Right lobe of liver (tissue), 6 donors: ENCODE data around the gene PLXNA3. TPM values are rescaled to one million over a fixed set of nuclear protein-coding genes. Genes with fewer than 3 reads are reported as not detected.

Experiments used
- ATAC-seq, 4 donors: fragments of 200-7000 bp; cut with Tn5 transposase; one replicate each; pipeline ENCODE4 v1.9.1; 2020; ENCODE audit warnings: mild to moderate bottlenecking in 4 of 4, moderate library complexity in 4 of 4
- DNase-seq, 3 donors: peaks; one replicate each; pipeline ENCODE4 v3.0.0-alpha.2; 2020
- H3K27ac ChIP-seq, 3 donors: fragments of 200-600 bp; one replicate each; pipeline ENCODE4 v1.8.0; 2022
- H3K27me3 ChIP-seq, 2 donors: fragments of 200-600 bp; one replicate each; pipeline ENCODE4 v1.8.0; 2022
- H3K36me3 ChIP-seq, 4 donors: fragments of 200-600 bp; sonication (generic) in 1 of 4; one replicate each; pipeline versions ENCODE4 v1.5.1 to v1.8.0; 2017 to 2022; ENCODE audit warnings: control low read depth in 1 of 4
- H3K4me1 ChIP-seq, 4 donors: fragments of 200-600 bp; sonication (generic) in 1 of 4; one replicate each; pipeline versions ENCODE4 v1.5.1 to v1.8.0; 2017 to 2022; ENCODE audit warnings: control low read depth in 1 of 4
- H3K4me3 ChIP-seq, 3 donors: fragments of 200-600 bp; one replicate each; pipeline ENCODE4 v1.8.0; 2022
- H3K9me3 ChIP-seq, 4 donors: fragments of 200-600 bp; sonication (generic) in 1 of 4; one replicate each; pipeline versions ENCODE4 v1.5.1 to v1.8.0; 2017 to 2022; ENCODE audit warnings: control low read depth in 1 of 4
- POLR2A ChIP-seq: fragments of 450-650 bp; IDR thresholded peaks from one replicate; pipeline ENCODE4 v1.6.1; 2017; ENCODE audit warnings: antibody characterized with exemption, mild to moderate bottlenecking
- WGBS: methylation state at CpG from one replicate; pipeline ENCODE4 v1.1.6; 2018; ENCODE audit warnings: low coverage, low lambda C conversion rate; ENCODE audit not compliant: insufficient coverage; ENCODE audit errors: missing lambda C conversion rate; 5-methylcytosine and 5-hydroxymethylcytosine counted together
- intact Hi-C, 2 donors: fragments of 100-400 bp; cut with DNase I; formaldehyde crosslinking; loops; one replicate each; pipeline versions ENCODE4 v1.11.2 to v1.14.1; 2022
- total RNA-seq, 6 experiments: library from RNA; depleted of rRNA in 2 of 6; stranded (reverse); fragments of >200 nt in 2 of 6; fragmentation: NEBNext Ultra II Directional in 3 of 6; extraction: Animal tissue kit (Norgen Biotek cat#: 25700) in 3 of 6; gene quantifications; one replicate each; pipeline versions ENCODE4 v1.1.0 to v1.2.4, GENCODE V29; 2016 to 2023
- TF ChIP-seq, protein P1 (sequence below), 4 donors: fragments of 200-600 bp in 3 of 4; fragments of 450-650 bp in 1 of 4; IDR thresholded peaks; one replicate each; pipeline versions ENCODE4 v1.5.1 to v1.8.0; 2016 to 2022; ENCODE audit warnings: antibody characterized with exemption in 4 of 4, mild to moderate bottlenecking in 2 of 4
- donor health status: DM: no; HTN: yes; CAD: no.
- donor health status: DM: no; HTN: no; CAD: no.
- donor health status: DM: no; HTN: no; CAD: no.
- donor health status: DM: no; HTN: yes; CAD: no.
- donor health status: DM: no; HTN: yes; CAD: no.

Gene PLXNA3
- total RNA-seq, 6 experiments from 2014 or later = 1.3 to 22.8 (median 2.6) TPM

DNA sequence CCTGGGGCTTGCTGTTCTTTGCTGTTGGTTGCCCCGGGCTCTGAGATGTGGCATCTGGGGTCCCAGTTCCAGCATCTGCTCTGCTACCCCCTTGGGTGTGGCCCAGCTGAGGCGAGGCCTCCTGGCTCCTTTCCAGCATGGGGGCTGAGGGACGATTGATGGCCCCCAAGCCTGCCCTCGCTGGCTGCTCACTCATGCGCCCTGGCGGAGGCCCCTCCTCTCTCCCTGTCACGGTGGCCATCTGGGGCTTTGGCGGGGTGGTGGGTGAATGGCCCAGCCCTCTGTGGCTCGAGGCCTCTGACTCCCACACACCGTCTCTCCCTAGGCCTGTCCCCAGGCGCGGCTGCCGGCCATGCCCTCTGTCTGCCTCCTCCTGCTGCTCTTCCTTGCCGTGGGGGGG lies 1.8 kb downstream of the PLXNA3 start:
- no peak for DNase-seq
- no peak for ATAC-seq
- intact Hi-C loops = no loop called here
- no peaks in the 10 kb centered on the region for H3K4me1 ChIP-seq
- no peak overlapping the region for H3K4me3 ChIP-seq
- no peaks in the 10 kb centered on the region for H3K36me3 ChIP-seq
- TF ChIP-seq, protein P1, sequence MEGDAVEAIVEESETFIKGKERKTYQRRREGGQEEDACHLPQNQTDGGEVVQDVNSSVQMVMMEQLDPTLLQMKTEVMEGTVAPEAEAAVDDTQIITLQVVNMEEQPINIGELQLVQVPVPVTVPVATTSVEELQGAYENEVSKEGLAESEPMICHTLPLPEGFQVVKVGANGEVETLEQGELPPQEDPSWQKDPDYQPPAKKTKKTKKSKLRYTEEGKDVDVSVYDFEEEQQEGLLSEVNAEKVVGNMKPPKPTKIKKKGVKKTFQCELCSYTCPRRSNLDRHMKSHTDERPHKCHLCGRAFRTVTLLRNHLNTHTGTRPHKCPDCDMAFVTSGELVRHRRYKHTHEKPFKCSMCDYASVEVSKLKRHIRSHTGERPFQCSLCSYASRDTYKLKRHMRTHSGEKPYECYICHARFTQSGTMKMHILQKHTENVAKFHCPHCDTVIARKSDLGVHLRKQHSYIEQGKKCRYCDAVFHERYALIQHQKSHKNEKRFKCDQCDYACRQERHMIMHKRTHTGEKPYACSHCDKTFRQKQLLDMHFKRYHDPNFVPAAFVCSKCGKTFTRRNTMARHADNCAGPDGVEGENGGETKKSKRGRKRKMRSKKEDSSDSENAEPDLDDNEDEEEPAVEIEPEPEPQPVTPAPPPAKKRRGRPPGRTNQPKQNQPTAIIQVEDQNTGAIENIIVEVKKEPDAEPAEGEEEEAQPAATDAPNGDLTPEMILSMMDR (IDR thresholded peaks at IDR 0.05) = no peak
- TF ChIP-seq POLR2A = no peak
- no peak overlapping the region for H3K27ac ChIP-seq
- H3K27me3 ChIP-seq = no peaks in the 10 kb centered on the region
- no peaks in the 10 kb centered on the region for H3K9me3 ChIP-seq
- no CpG with 5 or more reads among the region's 14 CpGs for WGBS

DNA sequence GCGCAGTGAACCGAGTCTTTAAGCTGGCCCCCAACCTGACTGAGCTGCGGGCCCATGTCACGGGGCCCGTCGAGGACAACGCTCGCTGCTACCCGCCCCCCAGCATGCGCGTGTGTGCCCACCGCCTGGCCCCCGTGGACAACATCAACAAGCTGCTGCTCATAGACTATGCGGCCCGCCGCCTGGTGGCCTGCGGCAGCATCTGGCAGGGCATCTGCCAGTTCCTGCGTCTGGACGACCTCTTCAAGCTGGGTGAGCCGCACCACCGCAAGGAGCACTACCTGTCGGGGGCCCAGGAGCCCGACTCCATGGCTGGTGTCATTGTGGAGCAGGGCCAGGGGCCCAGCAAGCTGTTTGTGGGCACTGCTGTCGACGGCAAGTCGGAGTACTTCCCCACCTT lies 2.2 kb downstream of the PLXNA3 start:
- Histone ChIP-seq H3K9me3 (no peaks in the 10 kb centered on the region), H3K4me1 (no peaks in the 10 kb centered on the region), H3K27ac (no peak overlapping the region), H3K4me3 (no peak overlapping the region), H3K27me3 (no peaks in the 10 kb centered on the region), H3K36me3 (no peaks in the 10 kb centered on the region)
- ATAC-seq (no peak), DNase-seq (no peak)
- TF ChIP-seq POLR2A = no peak
- TF ChIP-seq, protein P1 (IDR thresholded peaks at IDR 0.05) = no peak
- intact Hi-C loops = no loop called here
- WGBS = 97% methylated on average over 11 of the region's 26 CpGs

DNA sequence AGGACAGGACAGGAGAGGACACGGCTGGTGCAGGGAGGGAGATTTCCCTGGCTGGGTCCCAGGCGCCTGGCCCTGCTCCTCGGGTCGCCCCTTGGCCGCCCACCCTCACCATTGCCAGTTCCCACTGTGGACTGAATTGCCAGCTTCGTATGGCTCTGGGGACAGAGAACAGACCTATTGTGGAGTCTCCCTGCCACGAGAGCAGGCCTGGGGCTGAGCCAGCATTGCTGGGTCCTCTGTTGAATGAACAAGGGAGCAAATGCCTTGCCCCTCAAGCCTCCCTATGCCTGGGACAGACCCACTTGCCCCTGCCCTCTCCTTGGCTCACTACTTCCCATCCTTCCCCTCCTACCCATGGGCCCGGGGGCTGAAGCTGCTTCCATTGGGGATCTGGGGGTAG lies 4.3 kb downstream of the PLXNA3 start:
- Histone ChIP-seq H3K9me3 (no peaks in the 10 kb centered on the region), H3K4me3 (no peak overlapping the region), H3K36me3 (no peaks in the 10 kb centered on the region), H3K4me1 (no peaks in the 10 kb centered on the region), H3K27me3 (no peaks in the 10 kb centered on the region), H3K27ac (no peak overlapping the region)
- DNase-seq = no peak
- intact Hi-C loops = no loop called here
- TF ChIP-seq, protein P1 (IDR thresholded peaks at IDR 0.05) = no peak
- no peak for TF ChIP-seq POLR2A
- 40% methylated on average over 1 of the region's 8 CpGs for WGBS
- ATAC-seq = no peak

DNA sequence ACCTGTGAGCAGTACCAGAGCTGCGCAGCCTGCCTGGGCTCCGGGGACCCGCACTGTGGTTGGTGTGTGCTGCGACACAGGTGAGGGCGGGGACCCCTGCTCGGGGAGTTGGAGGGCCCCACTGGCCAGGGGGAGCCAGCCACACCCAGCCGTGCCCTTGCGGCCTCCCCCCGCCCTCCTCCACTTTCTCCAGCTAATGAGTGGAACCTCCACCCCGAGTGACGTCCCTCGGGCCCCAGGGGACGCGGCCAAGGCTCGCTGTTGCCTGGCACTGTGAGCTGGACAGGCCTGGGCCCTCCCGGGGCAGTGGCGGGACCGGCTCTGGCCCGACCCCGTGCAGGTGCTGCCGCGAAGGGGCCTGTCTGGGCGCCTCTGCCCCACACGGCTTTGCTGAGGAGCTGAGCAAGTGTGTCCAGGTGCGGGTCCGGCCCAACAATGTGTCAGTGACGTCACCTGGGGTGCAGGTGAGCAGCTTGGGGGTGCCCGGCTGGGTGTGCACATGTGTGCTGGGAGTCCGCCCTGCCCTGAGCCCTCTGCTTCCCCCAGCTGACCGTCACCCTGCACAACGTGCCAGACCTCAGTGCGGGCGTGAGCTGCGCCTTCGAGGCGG lies 5.6 kb downstream of the PLXNA3 start:
- WGBS = 85% methylated on average over 4 of the region's 36 CpGs
- no peak for DNase-seq
- intact Hi-C loops = no loop called here

More for the DNA sequence above, 5.6 kb downstream of the PLXNA3 start:
- TF ChIP-seq, protein P1 (IDR thresholded peaks at IDR 0.05) = no peak
- H3K4me3 ChIP-seq = no peak overlapping the region
- no peak for ATAC-seq
- H3K27ac ChIP-seq = no peak overlapping the region
- no peaks in the 10 kb centered on the region for H3K4me1 ChIP-seq
- H3K36me3 ChIP-seq = no peaks in the 10 kb centered on the region
- H3K9me3 ChIP-seq = no peaks in the 10 kb centered on the region
- no peaks in the 10 kb centered on the region for H3K27me3 ChIP-seq
